Uterus (tissue), 2 donors: ENCODE data around the gene OSER1.

Source experiments
- POLR2A ChIP-seq, 2 donors: fragments of 450-650 bp; IDR thresholded peaks; one replicate each; pipeline ENCODE4 v1.6.1; 2016; ENCODE audit warnings: antibody characterized with exemption in 2 of 2, mild to moderate bottlenecking in 1 of 2, moderate library complexity in 1 of 2
- TF ChIP-seq, protein P1 (sequence below), 4 experiments: fragments of 200-600 bp in 2 of 4; fragments of 450-650 bp in 2 of 4; sonication (generic) in 2 of 4; IDR thresholded peaks; one replicate each; pipeline ENCODE4 v1.5.1; 2016 to 2019; ENCODE audit warnings: antibody characterized with exemption in 4 of 4, mild to moderate bottlenecking in 2 of 4, moderate library complexity in 1 of 4

DNA sequence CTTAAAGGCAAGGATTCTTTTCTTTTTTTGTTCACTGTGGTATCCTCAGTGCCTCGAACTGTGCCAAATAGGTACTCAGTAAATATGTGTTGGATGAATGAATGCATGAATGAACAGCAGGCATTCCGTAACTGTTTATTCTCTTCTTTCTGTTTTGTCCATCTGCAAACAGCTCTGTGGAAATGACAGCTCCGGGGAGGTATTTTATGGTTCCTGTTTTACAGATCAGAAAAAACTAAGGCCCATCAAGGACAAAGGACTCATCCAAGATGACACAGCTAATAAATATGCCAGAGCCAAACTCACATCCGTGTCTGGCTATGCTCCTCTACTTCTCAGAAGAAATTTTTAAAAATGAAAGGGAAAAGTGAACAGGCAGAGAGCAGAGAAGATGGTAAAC, 44.6 kb downstream of the OSER1 start:
- TF ChIP-seq POLR2A (IDR thresholded peaks at IDR 0.05), result no peak
- TF ChIP-seq, protein P1, sequence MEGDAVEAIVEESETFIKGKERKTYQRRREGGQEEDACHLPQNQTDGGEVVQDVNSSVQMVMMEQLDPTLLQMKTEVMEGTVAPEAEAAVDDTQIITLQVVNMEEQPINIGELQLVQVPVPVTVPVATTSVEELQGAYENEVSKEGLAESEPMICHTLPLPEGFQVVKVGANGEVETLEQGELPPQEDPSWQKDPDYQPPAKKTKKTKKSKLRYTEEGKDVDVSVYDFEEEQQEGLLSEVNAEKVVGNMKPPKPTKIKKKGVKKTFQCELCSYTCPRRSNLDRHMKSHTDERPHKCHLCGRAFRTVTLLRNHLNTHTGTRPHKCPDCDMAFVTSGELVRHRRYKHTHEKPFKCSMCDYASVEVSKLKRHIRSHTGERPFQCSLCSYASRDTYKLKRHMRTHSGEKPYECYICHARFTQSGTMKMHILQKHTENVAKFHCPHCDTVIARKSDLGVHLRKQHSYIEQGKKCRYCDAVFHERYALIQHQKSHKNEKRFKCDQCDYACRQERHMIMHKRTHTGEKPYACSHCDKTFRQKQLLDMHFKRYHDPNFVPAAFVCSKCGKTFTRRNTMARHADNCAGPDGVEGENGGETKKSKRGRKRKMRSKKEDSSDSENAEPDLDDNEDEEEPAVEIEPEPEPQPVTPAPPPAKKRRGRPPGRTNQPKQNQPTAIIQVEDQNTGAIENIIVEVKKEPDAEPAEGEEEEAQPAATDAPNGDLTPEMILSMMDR (IDR thresholded peaks at IDR 0.05), result no peak
